GM18858 (cell line): Measurements from ENCODE around the gene UCN2.
"Not testable (repeated sequence)": the region's sequence is repeated elsewhere in the genome, so short reads cannot be mapped to it uniquely, and the experiment has no call there.

Experiments used
- ATAC-seq: cut with Tn5 transposase; IDR thresholded peaks from one replicate; pipeline ENCODE4 v1.9.1; 2021; ENCODE audit not compliant: unreplicated experiment

The UCN2 gene

GRCh38 chr3:48564022-48564421 lies 441 bp upstream of the UCN2 start:
- no peak for ATAC-seq

GRCh38 chr3:48562367-48563095 lies 1.1 kb downstream of the UCN2 start:
- no peak for ATAC-seq

- ATAC-seq = no peak
Observed at GRCh38 chr3:48561045-48561736, 2.4 kb downstream of the UCN2 start.

- no peak for ATAC-seq
Observed at GRCh38 chr3:48560648-48561018, 2.9 kb downstream of the UCN2 start.

- ATAC-seq = no peak
Observed at GRCh38 chr3:48558493-48559134, 5.0 kb downstream of the UCN2 start.

GRCh38 chr3:48556796-48557626 lies 6.6 kb downstream of the UCN2 start, which contains the start of gene PFKFB4:
TSS of gene PFKFB4 (minus strand) at chr3:48556803. CDS start at chr3:48556777, 26 bp downstream.
- ATAC-seq = peak; percentile 64

GRCh38 chr3:48555949-48556795 lies 7.4 kb downstream of the UCN2 start:
- no peak for ATAC-seq

- ATAC-seq = no peak
Observed at GRCh38 chr3:48555231-48555948, 8.2 kb downstream of the UCN2 start.

- ATAC-seq = no peak
Observed at GRCh38 chr3:48553886-48554845, 9.4 kb downstream of the UCN2 start.

- no peak for ATAC-seq
Observed at GRCh38 chr3:48553361-48553760, 10.2 kb downstream of the UCN2 start.

GRCh38 chr3:48552111-48552951 lies 11.2 kb downstream of the UCN2 start:
- ATAC-seq = no peak

GRCh38 chr3:48551651-48552050 lies 11.9 kb downstream of the UCN2 start:
- not testable (repeated sequence) for ATAC-seq

- no peak for ATAC-seq
Observed at GRCh38 chr3:48548729-48549705, 14.6 kb downstream of the UCN2 start.

- ATAC-seq = no peak
Observed at GRCh38 chr3:48548126-48548525, 15.5 kb downstream of the UCN2 start.

GRCh38 chr3:48546203-48546829 lies 17.3 kb downstream of the UCN2 start:
- no peak for ATAC-seq

GRCh38 chr3:48544141-48544540 lies 19.4 kb downstream of the UCN2 start:
- no peak for ATAC-seq
